ENCODE results near the gene ATP10A.

DNA sequence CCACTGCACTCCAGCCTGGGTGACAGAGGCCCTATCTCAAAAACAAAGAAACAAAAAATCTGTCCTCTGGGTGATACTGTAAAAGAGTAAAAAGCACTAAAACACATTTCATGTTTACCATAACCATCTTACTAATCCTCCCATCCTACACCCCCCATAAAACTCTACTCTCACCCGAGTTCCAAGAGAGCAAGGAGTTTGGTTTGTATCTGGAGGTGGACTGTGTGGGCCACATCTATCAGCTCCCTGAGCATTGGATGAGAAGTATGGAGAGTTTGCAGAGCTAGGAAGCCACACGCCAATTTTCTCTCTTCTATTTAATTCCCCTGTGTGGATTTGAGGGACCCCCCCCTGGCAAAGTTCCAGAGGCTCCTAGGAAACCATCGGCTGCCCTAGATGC, 80.0 kb downstream of the ATP10A start:
- TF ChIP-seq, protein P1, sequence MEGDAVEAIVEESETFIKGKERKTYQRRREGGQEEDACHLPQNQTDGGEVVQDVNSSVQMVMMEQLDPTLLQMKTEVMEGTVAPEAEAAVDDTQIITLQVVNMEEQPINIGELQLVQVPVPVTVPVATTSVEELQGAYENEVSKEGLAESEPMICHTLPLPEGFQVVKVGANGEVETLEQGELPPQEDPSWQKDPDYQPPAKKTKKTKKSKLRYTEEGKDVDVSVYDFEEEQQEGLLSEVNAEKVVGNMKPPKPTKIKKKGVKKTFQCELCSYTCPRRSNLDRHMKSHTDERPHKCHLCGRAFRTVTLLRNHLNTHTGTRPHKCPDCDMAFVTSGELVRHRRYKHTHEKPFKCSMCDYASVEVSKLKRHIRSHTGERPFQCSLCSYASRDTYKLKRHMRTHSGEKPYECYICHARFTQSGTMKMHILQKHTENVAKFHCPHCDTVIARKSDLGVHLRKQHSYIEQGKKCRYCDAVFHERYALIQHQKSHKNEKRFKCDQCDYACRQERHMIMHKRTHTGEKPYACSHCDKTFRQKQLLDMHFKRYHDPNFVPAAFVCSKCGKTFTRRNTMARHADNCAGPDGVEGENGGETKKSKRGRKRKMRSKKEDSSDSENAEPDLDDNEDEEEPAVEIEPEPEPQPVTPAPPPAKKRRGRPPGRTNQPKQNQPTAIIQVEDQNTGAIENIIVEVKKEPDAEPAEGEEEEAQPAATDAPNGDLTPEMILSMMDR (optimal IDR thresholded peaks at IDR 0.05 in 1 of 3, IDR thresholded peaks at IDR 0.05 in 1 of 3, conservative IDR thresholded peaks at IDR 0.05 in 1 of 3; ENCODE audit: extremely low read depth in 1 of 3, insufficient read depth in 2 of 3, low read length in 3 of 3): no peak
- no peak for TF ChIP-seq EZH2 (IDR thresholded peaks at IDR 0.05; ENCODE audit: low read length)
